Activated CD8-positive, alpha-beta memory T cell treated with anti-CD3 and anti-CD28 coated beads for 4 hours (primary cell): ENCODE measurements around the gene AKAP6.
"Not testable (repeated sequence)": the region's sequence is repeated elsewhere in the genome, so short reads cannot be mapped to it uniquely, and the experiment has no call there.

ENCODE experiments used
- DNase-seq, 2 donors: peaks; one replicate each; pipeline ENCODE4 v3.0.0-alpha.2; 2020; ENCODE audit warnings: low read depth in 2 of 2

Gene AKAP6

GRCh38 chr14:32443890-32444661 is 115.0 kb downstream of the AKAP6 start:
- DNase-seq: no peak

- no peak for DNase-seq
Measured at GRCh38 chr14:32447371-32447770, 118.3 kb downstream of the AKAP6 start.

GRCh38 chr14:32449648-32450047 is 120.5 kb downstream of the AKAP6 start:
- DNase-seq: no peak

- no peak for DNase-seq
Measured at GRCh38 chr14:32450919-32451675, 122.0 kb downstream of the AKAP6 start.

- no peak for DNase-seq
Measured at GRCh38 chr14:32453857-32454810, 125.0 kb downstream of the AKAP6 start.

GRCh38 chr14:32457213-32457920 is 128.3 kb downstream of the AKAP6 start:
- DNase-seq: no peak

GRCh38 chr14:32458720-32459119 is 129.6 kb downstream of the AKAP6 start:
- DNase-seq: no peak

- DNase-seq: no peak
Measured at GRCh38 chr14:32460267-32460666, 131.2 kb downstream of the AKAP6 start.

GRCh38 chr14:32462553-32462952 is 133.5 kb downstream of the AKAP6 start:
- not testable (repeated sequence) for DNase-seq

- DNase-seq: no peak
Measured at GRCh38 chr14:32468955-32469354, 139.9 kb downstream of the AKAP6 start.

GRCh38 chr14:32469388-32470160 is 140.5 kb downstream of the AKAP6 start:
- no peak for DNase-seq

- no peak for DNase-seq
Measured at GRCh38 chr14:32470161-32470715, 141.1 kb downstream of the AKAP6 start.

- DNase-seq: no peak
Measured at GRCh38 chr14:32471181-32471580, 142.1 kb downstream of the AKAP6 start.

GRCh38 chr14:32472076-32472475 is 143.0 kb downstream of the AKAP6 start:
- DNase-seq: no peak

- no peak for DNase-seq
Measured at GRCh38 chr14:32472512-32473463, 143.7 kb downstream of the AKAP6 start.

GRCh38 chr14:32473464-32473855 is 144.4 kb downstream of the AKAP6 start:
- no peak for DNase-seq

GRCh38 chr14:32474478-32475195 is 145.5 kb downstream of the AKAP6 start:
- DNase-seq: no peak

- no peak for DNase-seq
Measured at GRCh38 chr14:32476532-32476931, 147.4 kb downstream of the AKAP6 start.
